SHP77 (cell line): ENCODE measurements around the gene SNX9.
"Not testable (repeated sequence)": the region's sequence is repeated elsewhere in the genome, so short reads cannot be mapped to it uniquely, and the experiment has no call there.

Experiments
- DNase-seq, 2 experiments: peaks; one replicate each; lab custom pipeline; 2025; lab: John Stamatoyannopoulos, UW

The SNX9 gene

DNA sequence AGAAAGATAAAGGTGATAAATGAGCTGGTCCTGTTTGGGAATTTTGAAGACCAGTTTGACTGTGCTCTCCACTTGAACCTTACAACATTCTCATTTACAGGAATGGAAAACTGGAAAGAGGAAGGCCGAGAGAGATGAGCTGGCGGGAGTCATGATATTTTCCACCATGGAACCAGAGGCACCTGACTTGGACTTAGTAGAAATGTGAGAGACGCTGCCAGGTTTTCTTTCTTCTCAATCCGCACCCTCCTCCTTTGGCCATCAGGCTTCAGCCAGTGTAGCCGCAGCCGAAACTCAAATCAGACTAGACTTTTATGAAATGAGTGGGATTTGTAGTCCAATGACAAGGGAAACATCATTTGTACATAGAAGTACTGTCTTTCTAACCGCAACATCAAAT is 104.0 kb downstream of the SNX9 start:
- no peak for DNase-seq

DNA sequence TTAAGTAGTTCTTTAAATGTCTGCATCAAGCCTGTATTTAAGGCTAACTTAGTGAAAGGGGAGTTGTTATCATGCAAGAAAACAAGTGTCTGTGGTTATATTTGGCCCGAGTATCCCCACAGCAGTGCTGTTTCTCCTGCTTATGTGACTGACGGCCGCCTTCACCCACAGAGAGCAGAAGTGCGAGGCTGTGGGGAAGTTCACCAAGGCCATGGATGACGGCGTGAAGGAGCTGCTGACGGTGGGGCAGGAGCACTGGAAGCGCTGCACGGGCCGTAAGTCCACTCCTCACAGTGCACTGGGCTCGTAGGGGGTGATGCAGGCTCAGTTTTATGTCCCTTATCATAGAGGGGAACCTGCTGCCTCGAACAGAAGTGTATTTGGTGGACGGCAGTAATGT is 105.4 kb downstream of the SNX9 start:
- no peak for DNase-seq

DNA sequence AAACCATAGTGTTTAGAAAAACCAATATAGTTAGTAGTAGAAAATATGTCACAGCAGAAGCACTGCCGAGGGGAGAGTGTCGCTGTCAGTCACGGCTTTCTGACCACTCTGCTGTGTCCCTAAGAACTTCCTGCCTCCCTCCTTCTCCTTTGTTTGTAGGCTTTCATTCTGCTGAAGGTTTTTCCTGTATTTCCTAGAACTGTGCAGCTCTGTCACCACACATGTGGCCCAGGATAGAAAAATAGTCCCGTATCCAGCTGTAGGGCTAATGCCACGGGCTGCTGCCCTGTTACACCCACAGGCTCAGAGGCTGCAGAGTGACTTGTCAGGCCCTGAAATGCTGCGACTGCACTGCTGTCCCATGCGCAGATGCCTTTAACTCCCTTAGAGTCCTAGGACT is 106.0 kb downstream of the SNX9 start:
- no peak for DNase-seq

DNA sequence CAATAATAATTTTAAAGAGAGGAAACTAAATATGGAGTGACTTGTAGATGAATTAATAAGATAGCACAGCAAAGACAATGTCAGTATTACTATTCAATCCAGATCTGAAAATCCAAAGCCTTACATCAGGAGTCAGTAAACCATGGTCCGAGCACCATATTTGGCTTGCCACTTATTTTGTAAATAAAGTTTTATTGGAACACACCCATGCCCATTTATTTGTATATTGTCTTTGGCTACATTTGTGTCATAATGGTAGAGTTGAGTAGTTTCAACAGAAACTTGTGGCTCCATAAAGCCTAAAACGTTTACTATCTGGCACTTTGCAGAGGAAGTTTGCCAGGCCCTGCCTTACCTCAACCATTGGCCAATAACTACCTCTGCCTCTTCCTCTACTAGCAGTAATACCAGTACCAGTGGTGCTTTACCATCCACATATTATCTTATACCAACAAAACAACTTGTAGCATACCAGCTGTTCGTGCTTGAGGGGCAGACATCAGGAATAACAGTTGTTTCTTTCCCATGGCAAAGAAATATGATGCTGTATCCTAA is 106.8 kb downstream of the SNX9 start:
- DNase-seq = no peak

DNA sequence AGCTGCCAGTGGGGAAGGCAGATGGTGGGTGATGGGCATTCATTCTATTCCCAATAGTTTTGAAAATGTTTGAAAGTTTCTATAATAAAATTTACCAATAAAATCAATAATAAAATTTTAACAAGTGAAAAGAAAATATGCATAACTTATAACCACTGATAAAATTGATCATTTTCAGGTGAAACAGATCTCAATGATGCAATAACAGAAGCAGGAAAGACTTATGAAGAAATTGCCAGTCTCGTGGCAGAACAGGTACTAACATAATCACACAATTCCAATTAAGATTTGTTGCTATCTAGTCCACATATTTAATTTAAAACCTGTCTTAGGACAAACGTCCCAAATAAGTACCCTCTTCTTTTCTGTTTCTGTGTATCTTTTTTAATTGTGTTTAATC is 112.7 kb downstream of the SNX9 start:
- DNase-seq = no peak

DNA sequence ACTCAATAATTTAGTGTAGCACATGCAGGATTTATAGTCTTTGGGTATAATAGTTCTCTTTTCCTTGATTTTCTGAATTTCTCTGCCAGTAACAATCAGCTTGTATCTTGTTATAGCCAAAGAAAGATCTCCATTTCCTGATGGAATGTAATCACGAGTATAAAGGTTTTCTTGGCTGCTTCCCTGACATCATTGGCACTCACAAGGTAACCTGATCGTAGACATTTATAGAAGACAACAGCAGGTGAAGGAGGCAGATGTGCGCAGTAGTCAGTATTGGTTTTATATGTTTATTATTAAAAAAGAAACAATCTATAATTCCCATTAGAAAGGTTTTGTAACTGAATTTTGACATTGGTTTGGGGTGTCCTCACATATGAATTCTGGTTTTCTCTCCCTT is 114.3 kb downstream of the SNX9 start:
- DNase-seq = no peak

DNA sequence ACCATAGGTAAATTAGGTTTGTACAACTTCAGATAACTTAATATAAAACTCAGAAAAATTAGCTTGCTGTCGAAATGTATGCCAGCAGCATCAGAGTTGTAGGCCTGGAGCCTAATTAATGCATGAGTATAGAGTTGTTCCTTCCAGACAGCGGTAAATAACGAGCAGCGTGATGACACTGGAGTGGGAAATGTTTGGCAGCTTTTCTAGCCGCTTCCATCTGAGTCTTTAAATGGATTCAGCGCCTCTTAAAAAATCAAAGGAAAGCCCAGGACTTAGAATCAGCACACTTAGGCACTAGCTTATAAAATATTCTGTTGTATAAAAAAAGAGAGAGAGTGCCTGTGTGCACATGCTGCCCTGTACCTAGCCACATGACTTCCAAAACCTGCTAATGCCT is 114.9 kb downstream of the SNX9 start:
- no peak for DNase-seq

DNA sequence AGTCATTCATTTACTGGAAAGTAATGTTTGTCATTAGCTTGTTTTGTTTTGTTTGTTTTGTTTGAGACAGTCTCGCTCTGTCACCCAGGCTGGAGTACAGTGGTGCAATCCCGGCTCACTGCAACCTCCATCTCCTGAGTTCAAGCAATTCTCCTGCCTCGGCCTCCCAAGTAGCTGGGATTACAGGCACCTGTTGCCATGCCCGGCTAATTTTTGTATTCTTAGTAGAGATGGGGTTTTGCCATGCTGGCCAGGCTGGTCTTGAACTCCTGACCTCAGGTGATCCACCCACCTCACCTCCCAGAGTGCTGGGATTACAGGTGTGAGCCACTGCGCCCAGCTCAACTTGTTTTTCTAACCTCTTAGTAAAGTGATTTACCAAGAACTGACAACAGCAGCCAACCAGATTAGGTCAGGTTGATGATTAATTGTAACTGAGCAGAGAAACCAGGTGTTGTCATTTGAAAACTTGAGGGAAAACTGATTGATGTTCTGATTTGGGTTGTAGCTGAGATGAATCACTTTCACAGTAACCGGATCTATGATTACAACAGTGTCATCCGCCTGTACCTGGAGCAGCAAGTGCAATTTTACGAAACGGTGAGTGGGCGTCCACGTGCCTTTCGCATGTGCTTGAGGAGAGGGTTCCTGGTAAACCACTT is 117.5 kb downstream of the SNX9 start:
- DNase-seq = not testable (repeated sequence)

DNA sequence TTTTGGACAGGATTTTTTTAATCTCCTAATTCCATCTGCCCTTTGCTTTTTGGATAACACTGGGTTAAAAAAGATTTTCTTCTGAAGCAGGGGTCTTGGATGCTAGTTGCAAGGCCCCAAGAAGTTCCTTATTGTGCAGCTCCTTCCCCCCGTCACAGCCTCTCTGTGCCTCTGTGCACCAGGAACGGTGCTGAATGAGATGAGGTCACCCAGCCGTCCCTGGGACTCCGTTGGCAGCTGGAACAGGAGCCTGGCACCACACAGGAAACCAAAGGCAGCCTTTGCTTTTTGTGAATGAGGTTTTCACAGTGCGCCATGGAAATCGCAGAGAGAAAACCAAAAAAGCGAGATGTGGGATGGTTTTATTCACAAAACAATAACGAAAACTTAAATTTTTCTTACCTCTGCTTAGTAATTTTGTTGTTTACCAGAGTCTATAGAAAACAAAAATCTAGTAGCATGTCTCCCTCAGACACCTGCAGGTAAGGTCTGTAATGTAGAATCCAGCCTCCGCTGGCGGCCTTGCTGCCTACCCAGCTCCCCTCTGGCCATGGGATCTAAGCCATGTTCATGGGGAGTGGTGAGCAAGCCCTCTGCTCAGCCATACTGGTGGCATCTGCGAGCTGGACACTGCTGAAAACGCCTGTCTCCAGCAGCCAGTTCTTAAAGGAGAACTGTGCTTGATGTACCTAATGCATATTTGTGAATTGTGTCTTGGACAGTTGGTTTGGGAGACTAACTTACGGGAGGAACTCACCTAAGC is 118.2 kb downstream of the SNX9 start:
- DNase-seq = no peak

DNA sequence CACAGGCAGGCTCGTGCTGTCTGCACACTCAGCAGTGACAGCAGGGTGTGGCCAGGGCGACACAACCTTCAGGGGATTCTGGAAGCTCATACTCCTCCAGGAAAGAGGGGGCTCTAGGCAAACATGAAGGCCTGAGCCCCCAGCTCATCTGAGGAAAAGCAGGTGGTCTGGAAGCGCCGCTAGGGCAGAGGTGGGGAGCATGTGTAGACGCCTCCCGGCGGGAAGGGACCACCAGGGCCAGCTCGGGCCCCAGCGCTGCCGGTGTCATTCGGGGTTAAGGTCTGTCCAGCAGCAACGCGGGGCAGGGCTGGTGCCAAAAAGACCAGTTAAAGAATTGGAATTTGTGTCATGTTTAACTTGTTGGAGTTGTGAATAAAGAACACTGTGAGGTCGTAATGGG is 119.3 kb downstream of the SNX9 start:
- no peak for DNase-seq

DNA sequence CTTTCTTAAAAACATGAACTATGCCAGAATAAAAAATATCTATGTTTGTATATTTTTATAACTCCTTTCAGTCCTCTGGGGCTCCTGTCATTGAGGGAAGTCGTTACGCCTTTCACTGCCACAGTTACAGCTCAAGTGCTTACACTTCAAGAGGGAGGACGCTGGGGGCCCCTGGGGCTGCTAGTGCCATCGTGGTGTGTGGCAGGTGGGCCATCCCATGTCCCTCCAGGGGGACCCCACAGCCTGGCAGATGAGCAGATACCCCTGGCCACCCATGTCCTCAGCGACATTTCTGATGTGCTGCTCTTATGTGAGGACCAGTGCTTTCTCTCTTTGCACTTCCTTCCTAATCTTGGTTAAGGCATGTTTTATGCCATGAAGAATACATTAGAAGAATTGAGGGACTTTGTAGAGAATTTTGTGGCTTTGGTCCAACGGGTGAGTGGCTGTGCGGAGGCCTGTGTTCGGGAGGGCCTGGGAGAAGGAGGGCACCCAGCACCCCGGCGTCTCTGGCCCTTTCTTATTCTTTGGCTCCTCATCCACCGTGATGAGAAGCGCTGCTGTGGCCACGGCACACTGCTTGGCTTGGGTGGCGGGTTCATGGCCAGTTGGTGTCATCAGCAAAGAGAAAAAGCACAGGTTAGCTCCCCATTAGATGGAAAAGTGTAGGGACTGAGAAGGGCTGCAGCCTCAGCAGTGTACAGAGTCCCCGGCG is 120.4 kb downstream of the SNX9 start:
- DNase-seq = no peak

DNA sequence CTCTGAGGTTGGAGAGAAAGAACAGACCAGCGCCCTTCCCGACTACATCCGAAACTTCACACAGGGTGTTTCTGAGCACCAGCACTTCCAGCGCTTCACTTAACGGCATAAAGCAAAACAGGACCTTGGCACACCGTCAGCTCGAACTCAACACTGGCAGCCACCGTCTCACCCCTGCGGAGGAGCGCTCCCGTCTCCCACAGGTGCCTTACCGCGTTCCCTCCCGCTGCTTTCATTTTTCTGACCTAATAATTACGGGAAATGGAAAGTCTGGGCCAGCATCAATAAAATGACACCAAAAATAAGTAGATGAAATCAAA is 120.9 kb downstream of the SNX9 start:
- no peak for DNase-seq

DNA sequence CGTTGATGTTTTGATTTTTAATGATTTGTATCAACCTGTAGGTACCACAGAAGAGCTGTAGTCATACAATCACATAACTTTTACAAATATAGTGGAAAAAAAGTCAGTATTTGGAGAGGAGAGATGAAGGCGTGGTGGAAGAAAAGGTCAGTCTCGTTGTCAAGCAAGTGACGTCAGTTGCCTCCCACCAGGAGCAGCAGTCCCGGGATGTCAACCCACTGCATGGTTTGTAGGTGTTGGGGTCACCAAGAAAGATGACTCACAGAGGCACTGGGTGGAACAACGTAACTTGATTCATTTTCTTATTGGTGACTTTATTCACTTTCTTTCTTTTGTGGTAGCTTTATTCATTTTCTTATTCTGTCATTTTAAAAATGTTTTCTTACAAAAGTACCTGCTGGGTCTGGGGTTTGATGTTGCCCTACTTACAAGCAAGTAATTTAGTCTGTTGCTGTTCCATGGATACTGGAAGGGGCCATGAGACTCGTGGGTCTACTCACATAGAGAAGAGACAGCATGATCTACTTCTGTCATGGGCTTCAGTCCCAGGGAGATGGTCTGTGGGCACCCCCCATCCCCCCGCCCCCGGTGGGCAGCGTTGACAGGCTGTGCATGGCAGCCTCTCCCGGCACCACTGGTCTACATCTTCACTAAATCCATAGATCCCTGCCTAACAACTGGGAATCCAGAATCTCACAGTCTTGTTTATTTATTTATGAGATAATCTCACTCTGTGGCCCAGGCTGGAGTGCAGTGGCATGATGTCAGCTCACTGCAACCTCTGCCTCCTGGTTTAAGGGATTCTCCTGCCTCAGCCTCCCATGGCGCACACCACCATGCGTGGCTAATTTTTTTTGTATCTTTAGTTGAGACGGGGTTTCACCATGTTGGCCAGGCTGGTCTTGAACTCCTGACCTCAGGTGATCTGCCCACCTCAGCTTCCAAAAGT is 122.2 kb downstream of the SNX9 start:
- no peak for DNase-seq

DNA sequence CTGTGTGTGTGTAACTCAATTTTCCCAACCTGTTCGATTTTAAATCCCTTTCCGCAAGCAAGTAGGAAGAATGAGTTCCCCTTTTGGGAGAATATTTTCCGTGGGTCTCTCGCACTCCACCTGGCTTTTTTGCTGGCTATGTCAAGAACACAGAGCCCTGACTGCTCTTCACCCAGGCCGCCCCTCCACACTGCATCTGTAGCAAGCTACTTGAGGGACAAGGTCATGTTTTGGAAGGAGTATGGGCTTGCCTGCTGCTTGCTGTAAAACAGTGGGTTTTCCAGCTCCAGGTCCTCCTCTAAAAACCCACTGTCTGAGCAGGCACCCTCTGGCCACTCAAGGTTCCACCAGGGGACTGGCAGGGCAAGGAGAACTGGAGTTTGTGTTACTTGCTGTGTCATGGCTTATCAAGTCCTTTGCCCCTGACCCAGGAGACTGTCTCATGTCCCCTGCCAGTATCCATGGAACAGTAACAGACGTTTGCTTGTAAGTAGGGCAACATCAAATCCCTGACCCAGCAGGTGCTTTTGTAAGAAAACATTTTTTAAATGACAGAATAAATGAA is 123.1 kb downstream of the SNX9 start:
- no peak for DNase-seq

DNA sequence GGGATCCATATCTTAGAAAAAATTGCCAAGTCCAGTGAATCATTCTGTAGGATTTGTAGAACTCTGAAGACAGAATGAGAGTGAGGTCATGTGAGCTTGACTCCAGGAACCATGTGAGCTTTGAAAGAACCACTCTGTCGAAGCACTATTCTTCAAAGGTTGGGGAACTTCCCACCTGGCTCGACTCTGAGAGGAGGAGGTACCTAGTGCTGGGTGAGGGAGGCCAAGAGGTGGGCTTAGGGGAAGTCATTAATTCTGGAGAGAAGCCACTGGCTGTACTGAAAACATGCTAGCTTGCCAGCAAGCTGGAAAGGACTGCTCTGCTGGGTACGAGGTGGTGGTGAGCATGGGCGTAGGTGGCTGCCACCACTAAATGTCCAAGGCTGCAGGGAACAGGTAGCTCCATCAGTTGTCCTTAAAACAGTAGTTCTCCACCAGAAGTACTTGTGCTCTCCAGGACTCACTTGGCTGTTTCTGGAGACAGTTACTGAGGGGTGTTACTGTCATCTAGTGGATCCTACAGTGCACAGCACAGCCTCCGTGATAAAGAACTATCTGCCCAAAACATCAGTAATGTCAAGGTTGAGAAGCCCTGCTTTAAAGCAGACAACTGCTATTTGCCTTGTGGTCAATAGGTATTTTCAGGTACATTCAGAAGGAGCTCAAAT is 124.0 kb downstream of the SNX9 start:
- no peak for DNase-seq

DNA sequence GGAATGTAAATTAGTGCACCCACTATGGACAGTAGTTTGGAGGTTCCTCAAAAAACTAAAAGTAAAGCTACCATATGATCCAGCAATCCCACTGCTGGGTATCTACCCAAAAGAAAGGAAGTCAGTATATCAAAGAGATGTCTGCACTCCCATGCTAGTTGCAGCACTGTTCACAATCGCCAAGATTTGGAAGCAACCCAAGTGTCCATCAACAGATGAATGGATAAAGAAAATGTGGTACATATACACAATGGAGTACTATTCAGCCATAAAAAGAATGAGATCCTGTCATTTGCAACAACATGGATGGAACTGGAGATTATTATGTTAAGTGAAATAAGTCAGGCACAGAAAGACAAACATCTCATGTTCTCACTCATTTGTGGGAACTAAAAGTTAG is 127.9 kb downstream of the SNX9 start:
- DNase-seq = not testable (repeated sequence)

DNA sequence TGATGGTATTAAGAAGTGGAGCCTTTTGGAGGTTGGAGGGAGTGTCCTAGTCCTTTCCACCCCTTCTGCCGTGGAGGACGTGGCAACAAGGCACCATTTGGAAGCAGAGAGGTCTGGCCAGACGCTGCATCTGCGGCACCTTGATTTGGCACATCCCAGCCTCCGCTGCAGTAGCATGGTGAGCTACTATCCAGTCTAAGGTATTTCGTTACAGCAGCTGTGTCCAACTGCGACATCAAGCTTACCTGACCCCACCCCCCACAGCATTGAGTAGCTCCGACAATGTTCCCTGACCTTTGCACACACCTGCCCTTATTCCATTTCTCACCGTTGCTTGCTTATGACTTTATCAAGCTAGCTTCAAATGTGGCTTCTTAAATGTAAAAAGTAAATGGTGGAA is 128.8 kb downstream of the SNX9 start:
- no peak for DNase-seq

DNA sequence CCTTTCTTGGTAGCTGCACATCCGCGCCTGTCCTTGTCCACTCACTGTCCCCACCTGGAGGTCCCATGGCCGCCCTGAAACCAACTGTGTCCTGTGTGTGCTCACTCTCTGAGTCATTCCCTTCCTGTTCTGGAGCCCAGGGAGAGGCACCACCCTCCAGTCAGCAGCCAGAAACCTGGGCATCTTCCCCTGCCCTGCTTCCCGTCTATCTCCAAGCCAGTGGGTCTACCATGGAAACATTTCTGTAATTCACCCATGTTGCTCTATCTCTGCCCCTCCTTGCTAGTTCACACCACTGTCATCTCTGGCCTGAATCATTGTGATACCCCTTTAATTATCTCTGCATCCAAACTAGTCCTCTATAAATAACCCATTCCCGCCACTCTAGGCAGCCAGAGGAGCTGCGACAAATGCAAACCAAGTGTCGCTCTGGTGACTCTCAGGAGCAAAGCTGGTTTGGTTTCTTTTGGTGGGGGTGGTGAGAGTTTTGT is 129.9 kb downstream of the SNX9 start:
- DNase-seq = no peak

DNA sequence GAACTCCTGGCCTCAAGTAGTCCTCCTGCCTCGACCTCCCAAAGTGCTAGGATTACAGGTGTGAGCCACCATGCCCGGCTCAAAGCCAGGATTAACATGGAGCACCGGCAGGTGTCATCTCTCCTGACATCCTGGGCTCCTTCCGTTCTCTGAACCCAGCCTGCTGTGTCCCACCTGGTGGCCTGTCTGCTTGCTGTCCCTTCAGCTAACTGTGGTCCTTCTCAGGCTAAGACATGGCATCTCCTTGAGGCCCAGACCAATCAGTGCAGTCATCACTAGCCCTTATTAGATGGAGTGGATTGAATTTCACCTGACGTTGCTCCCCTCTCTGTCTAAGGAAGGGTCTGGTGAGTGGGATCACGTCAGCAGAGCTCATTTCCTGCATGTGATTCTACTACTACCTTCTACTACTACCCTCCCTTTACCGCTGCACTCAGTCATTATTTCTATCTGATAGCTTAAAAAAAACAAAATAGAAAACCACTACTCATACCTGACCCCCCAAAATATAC is 130.6 kb downstream of the SNX9 start:
- peak; percentile 20 to 45 for DNase-seq
